ENCODE results near the gene TMEM117.
"Not testable (repeated sequence)": the region's sequence is repeated elsewhere in the genome, so short reads cannot be mapped to it uniquely, and the experiment has no call there.

Gene TMEM117

DNA sequence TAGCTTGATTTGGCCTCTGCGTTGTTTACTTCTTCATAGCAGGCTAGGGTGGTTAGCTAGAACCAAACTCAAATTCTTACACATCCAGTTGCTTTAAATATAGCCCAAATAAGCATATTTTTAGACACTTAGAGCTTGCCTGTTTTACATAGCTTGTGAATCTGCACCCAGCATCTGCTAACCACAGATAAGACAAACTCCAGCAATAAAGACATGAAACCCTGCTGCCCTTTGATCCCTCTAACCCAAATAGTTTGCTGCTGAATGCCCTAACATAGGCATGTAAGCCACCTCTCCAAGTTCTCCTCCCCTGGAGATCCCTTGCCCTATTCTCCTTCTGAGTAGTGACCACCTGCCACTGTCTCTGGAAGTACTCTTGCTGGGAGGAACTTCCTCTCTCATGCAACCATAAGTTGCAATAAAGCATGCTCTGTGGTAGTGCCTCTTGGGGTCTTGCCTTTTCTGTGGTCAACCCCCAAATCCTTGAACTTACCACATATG, 185.6 kb downstream of the TMEM117 start:
- no peak overlapping the region for H3K4me3 ChIP-seq (ENCODE audit: low read depth, low read length)
- no peaks in the 10 kb centered on the region for H3K4me1 ChIP-seq (ENCODE audit: control insufficient read depth, insufficient read depth, low read length)
- no peaks in the 10 kb centered on the region for H3K36me3 ChIP-seq (ENCODE audit: control insufficient read depth, insufficient read depth, low read length)
- H3K27me3 ChIP-seq (ENCODE audit: control insufficient read depth, insufficient read depth, low read length) = no peaks in the 10 kb centered on the region
- H3K9me3 ChIP-seq (ENCODE audit: control insufficient read depth, insufficient read depth, low read depth, low read length) = 0 out of 2 replicates have a peak, but pooled peaks cover 3% of the 10 kb centered on the region
- H3K9ac ChIP-seq (ENCODE audit: low read length) = no peak overlapping the region
- no peak overlapping the region for H3K27ac ChIP-seq (ENCODE audit: low read depth, low read length)

DNA sequence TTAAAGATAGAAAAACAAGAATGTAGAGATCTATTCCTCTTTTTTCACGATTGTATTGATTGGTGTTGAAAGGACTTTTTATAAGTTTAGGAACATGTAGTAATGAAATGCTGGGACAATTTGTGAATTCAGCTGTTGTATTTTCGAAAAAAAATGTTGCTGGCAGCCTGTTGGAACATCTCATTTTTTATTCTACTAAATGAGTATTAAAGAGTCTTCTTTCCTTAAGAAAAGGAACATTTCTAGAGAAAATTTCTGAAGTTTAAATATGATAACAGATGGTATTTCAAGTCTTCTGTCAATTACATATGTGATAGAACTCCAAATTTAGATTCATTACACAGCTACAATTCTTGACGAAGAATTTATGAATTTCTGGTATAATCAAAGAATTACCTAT, 189.6 kb downstream of the TMEM117 start:
- H3K4me1 ChIP-seq (ENCODE audit: control insufficient read depth, insufficient read depth, low read length) = no peaks in the 10 kb centered on the region
- H3K27ac ChIP-seq (ENCODE audit: low read depth, low read length) = no peak overlapping the region
- H3K9me3 ChIP-seq (ENCODE audit: control insufficient read depth, insufficient read depth, low read depth, low read length) = peaks cover 6% of the 10 kb centered on the region; the same call in 1 of the 2 replicates
- H3K9ac ChIP-seq (ENCODE audit: low read length) = no peak overlapping the region
- no peaks in the 10 kb centered on the region for H3K27me3 ChIP-seq (ENCODE audit: control insufficient read depth, insufficient read depth, low read length)
- no peaks in the 10 kb centered on the region for H3K36me3 ChIP-seq (ENCODE audit: control insufficient read depth, insufficient read depth, low read length)
- H3K4me3 ChIP-seq (ENCODE audit: low read depth, low read length) = no peak overlapping the region

- Histone ChIP-seq H3K9me3 (ENCODE audit: control insufficient read depth, insufficient read depth, low read depth, low read length) (peaks cover 9% of the 10 kb centered on the region), H3K36me3 (ENCODE audit: control insufficient read depth, insufficient read depth, low read length) (no peaks in the 10 kb centered on the region), H3K4me1 (ENCODE audit: control insufficient read depth, insufficient read depth, low read length) (no peaks in the 10 kb centered on the region)
These were observed 190.2 kb downstream of the TMEM117 start for GRCh38 chr12:44026046-44026445.

DNA sequence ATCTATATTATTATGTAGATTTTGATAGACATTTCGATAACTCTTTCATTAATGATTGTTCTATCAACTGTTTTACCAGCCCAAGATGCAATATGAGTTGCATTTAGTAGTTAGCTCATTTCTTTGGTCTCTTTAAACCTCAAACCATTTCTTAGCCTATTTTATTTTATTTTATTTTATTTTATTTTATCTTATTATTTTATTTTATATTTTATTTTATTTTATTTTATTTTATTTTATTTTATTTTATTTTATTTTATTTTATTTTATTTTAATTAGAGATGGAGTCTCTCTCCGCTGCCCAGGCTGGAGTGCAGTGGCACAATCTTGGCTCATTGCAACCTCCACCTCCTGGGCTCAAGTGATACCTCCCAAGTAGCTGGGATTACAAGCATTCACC, 191.0 kb downstream of the TMEM117 start:
- not testable (repeated sequence) for H3K4me3 ChIP-seq (ENCODE audit: low read depth, low read length)

More at GRCh38 chr12:44026046-44026445, 190.2 kb downstream of the TMEM117 start:
- H3K27ac ChIP-seq (ENCODE audit: low read depth, low read length) = no peak overlapping the region
- H3K9ac ChIP-seq (ENCODE audit: low read length) = no peak overlapping the region
- no peak overlapping the region for H3K4me3 ChIP-seq (ENCODE audit: low read depth, low read length)
- no peaks in the 10 kb centered on the region for H3K27me3 ChIP-seq (ENCODE audit: control insufficient read depth, insufficient read depth, low read length)

GRCh38 chr12:44029194-44029593, 193.3 kb downstream of the TMEM117 start:
- H3K4me1 ChIP-seq (ENCODE audit: control insufficient read depth, insufficient read depth, low read length) = no peaks in the 10 kb centered on the region
- peaks cover 16% of the 10 kb centered on the region for H3K9me3 ChIP-seq (ENCODE audit: control insufficient read depth, insufficient read depth, low read depth, low read length)
- H3K4me3 ChIP-seq (ENCODE audit: low read depth, low read length) = no peak overlapping the region

More for the DNA sequence above, 191.0 kb downstream of the TMEM117 start:
- H3K9ac ChIP-seq (ENCODE audit: low read length); H3K4me1 ChIP-seq (ENCODE audit: control insufficient read depth, insufficient read depth, low read length); H3K36me3 ChIP-seq (ENCODE audit: control insufficient read depth, insufficient read depth, low read length); H3K27me3 ChIP-seq (ENCODE audit: control insufficient read depth, insufficient read depth, low read length); H3K27ac ChIP-seq (ENCODE audit: low read depth, low read length): not testable (repeated sequence)
- peaks cover 17% of the 10 kb centered on the region for H3K9me3 ChIP-seq (ENCODE audit: control insufficient read depth, insufficient read depth, low read depth, low read length)

GRCh38 chr12:44031472-44032185, 195.7 kb downstream of the TMEM117 start:
- Histone ChIP-seq H3K4me1 (ENCODE audit: control insufficient read depth, insufficient read depth, low read length) (no peaks in the 10 kb centered on the region), H3K27me3 (ENCODE audit: control insufficient read depth, insufficient read depth, low read length) (no peaks in the 10 kb centered on the region), H3K9ac (ENCODE audit: low read length) (no peak overlapping the region), H3K27ac (ENCODE audit: low read depth, low read length) (no peak overlapping the region), H3K9me3 (ENCODE audit: control insufficient read depth, insufficient read depth, low read depth, low read length) (peaks cover 16% of the 10 kb centered on the region), H3K4me3 (ENCODE audit: low read depth, low read length) (no peak overlapping the region), H3K36me3 (ENCODE audit: control insufficient read depth, insufficient read depth, low read length) (no peaks in the 10 kb centered on the region)

More at GRCh38 chr12:44029194-44029593, 193.3 kb downstream of the TMEM117 start:
- no peaks in the 10 kb centered on the region for H3K36me3 ChIP-seq (ENCODE audit: control insufficient read depth, insufficient read depth, low read length)
- H3K27me3 ChIP-seq (ENCODE audit: control insufficient read depth, insufficient read depth, low read length) = no peaks in the 10 kb centered on the region
- H3K9ac ChIP-seq (ENCODE audit: low read length) = no peak overlapping the region
- no peak overlapping the region for H3K27ac ChIP-seq (ENCODE audit: low read depth, low read length)

- H3K9ac ChIP-seq (ENCODE audit: low read length) = no peak overlapping the region
- no peak overlapping the region for H3K4me3 ChIP-seq (ENCODE audit: low read depth, low read length)
- no peaks in the 10 kb centered on the region for H3K36me3 ChIP-seq (ENCODE audit: control insufficient read depth, insufficient read depth, low read length)
- H3K27me3 ChIP-seq (ENCODE audit: control insufficient read depth, insufficient read depth, low read length) = no peaks in the 10 kb centered on the region
- peaks cover 16% of the 10 kb centered on the region for H3K9me3 ChIP-seq (ENCODE audit: control insufficient read depth, insufficient read depth, low read depth, low read length)
- no peak overlapping the region for H3K27ac ChIP-seq (ENCODE audit: low read depth, low read length)
- H3K4me1 ChIP-seq (ENCODE audit: control insufficient read depth, insufficient read depth, low read length) = no peaks in the 10 kb centered on the region
These were observed 199.0 kb downstream of the TMEM117 start for GRCh38 chr12:44034906-44035305.

DNA sequence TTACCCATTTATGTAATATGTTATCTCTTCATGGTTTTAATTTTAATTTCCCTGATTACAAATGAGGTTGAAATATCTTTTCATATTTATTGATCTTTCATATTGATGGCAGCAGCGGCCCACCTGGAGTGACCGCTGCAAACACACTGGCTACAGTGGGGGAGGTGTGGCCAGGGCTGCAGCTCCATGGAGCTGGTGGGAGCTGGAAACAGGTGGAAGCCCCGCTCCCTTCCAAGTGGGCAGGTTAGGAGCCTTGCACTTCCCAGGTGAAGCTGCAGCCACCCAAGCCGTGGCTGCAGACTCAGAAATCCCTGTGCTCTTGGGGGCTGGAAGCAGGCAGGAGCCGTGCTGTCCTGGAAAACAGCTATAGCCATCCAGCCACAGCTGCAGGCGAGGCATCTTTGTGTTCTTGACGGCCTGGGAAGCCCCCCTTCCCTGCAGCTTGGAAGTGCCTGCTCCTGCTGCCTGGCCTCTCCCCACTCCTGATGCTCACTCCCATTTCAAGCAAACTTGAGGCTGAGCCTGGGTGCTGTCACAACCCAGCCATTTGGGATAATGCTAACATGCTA, 201.1 kb downstream of the TMEM117 start:
- H3K4me1 ChIP-seq (ENCODE audit: control insufficient read depth, insufficient read depth, low read length) = no peaks in the 10 kb centered on the region
- 0 out of 2 replicates have a peak, but pooled peaks cover 1% of the 10 kb centered on the region for H3K9me3 ChIP-seq (ENCODE audit: control insufficient read depth, insufficient read depth, low read depth, low read length)
- no peak overlapping the region for H3K9ac ChIP-seq (ENCODE audit: low read length)
- no peak overlapping the region for H3K27ac ChIP-seq (ENCODE audit: low read depth, low read length)
- H3K36me3 ChIP-seq (ENCODE audit: control insufficient read depth, insufficient read depth, low read length) = no peaks in the 10 kb centered on the region
- H3K27me3 ChIP-seq (ENCODE audit: control insufficient read depth, insufficient read depth, low read length) = no peaks in the 10 kb centered on the region
- no peak overlapping the region for H3K4me3 ChIP-seq (ENCODE audit: low read depth, low read length)

- H3K36me3 ChIP-seq (ENCODE audit: control insufficient read depth, insufficient read depth, low read length) = no peaks in the 10 kb centered on the region
- H3K9me3 ChIP-seq (ENCODE audit: control insufficient read depth, insufficient read depth, low read depth, low read length) = no peaks in the 10 kb centered on the region
- H3K4me3 ChIP-seq (ENCODE audit: low read depth, low read length) = no peak overlapping the region
- no peaks in the 10 kb centered on the region for H3K4me1 ChIP-seq (ENCODE audit: control insufficient read depth, insufficient read depth, low read length)
- no peaks in the 10 kb centered on the region for H3K27me3 ChIP-seq (ENCODE audit: control insufficient read depth, insufficient read depth, low read length)
- H3K9ac ChIP-seq (ENCODE audit: low read length) = no peak overlapping the region
- no peak overlapping the region for H3K27ac ChIP-seq (ENCODE audit: low read depth, low read length)
These were observed 202.5 kb downstream of the TMEM117 start for GRCh38 chr12:44038411-44038810.

DNA sequence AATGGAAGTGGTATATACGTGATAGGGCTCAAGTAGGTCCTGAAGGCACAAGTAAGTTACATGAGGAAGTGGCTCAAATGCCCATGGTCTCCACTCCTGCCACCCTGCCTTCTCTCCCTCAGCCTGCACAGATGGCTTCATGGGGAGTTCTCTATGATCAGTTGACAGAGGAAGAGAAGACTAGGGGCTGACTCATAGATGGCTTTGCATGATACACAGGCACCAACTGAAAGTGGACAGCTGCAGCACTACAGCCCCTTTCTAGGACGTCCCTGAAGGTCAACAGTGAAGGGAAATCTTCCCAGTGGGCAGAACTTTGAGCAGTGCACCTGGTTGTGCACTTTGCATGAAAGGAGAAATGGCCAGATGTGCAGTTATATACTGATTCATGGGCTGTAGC, 208.6 kb downstream of the TMEM117 start:
- H3K4me3 ChIP-seq (ENCODE audit: low read depth, low read length); H3K27me3 ChIP-seq (ENCODE audit: control insufficient read depth, insufficient read depth, low read length); H3K36me3 ChIP-seq (ENCODE audit: control insufficient read depth, insufficient read depth, low read length): not testable (repeated sequence)

GRCh38 chr12:44046732-44047417, 211.0 kb downstream of the TMEM117 start:
- Histone ChIP-seq H3K9me3 (ENCODE audit: control insufficient read depth, insufficient read depth, low read depth, low read length) (no peaks in the 10 kb centered on the region), H3K27ac (ENCODE audit: low read depth, low read length) (no peak overlapping the region), H3K27me3 (ENCODE audit: control insufficient read depth, insufficient read depth, low read length) (no peaks in the 10 kb centered on the region), H3K4me3 (ENCODE audit: low read depth, low read length) (no peak overlapping the region), H3K4me1 (ENCODE audit: control insufficient read depth, insufficient read depth, low read length) (no peaks in the 10 kb centered on the region), H3K9ac (ENCODE audit: low read length) (no peak overlapping the region), H3K36me3 (ENCODE audit: control insufficient read depth, insufficient read depth, low read length) (no peaks in the 10 kb centered on the region)

More for the DNA sequence above, 208.6 kb downstream of the TMEM117 start:
- H3K27ac ChIP-seq (ENCODE audit: low read depth, low read length); H3K9ac ChIP-seq (ENCODE audit: low read length); H3K9me3 ChIP-seq (ENCODE audit: control insufficient read depth, insufficient read depth, low read depth, low read length); H3K4me1 ChIP-seq (ENCODE audit: control insufficient read depth, insufficient read depth, low read length): not testable (repeated sequence)
